Caco-2 (cell line): ENCODE results near the gene RAD51D. TPM values are rescaled to one million over a fixed set of nuclear protein-coding genes. Genes with fewer than 3 reads are reported as not detected.
"Not testable (repeated sequence)": the region's sequence is repeated elsewhere in the genome, so short reads cannot be mapped to it uniquely, and the experiment has no call there.

Experiments used
- BruUV-seq: library from RNA; stranded (reverse); fragments of 400-500 nt; replicated peaks from 2 replicates; lab custom pipeline; 2021; lab: Mats Ljungman, UMichigan
- CTCF ChIA-PET: fragments of 300-600 bp; sonication (Branson Sonifier 250); formaldehyde crosslinking; loops from one replicate; lab custom pipeline; 2022; ENCODE audit warnings: antibody characterized with exemption; lab: Charles Lee
- POLR2A ChIA-PET: fragments of 300-600 bp; sonication (Branson Sonifier 250); formaldehyde crosslinking; loops from one replicate; lab custom pipeline; 2022; ENCODE audit warnings: antibody characterized with exemption; lab: Charles Lee
- DNase-seq, 2 experiments: peaks; one replicate each; pipeline versions ENCODE4 v3.0.0 to v3.0.0-alpha.2; 2020 to 2022
- H3K27me3 ChIP-seq: replicated peaks from 2 replicates; pipeline ENCODE4 v1.6.0; 2011; ENCODE audit warnings: low read length; ENCODE audit not compliant: control insufficient read depth, insufficient read depth
- H3K36me3 ChIP-seq: 2 replicates; pipeline ENCODE4 v1.5.1; 2011; ENCODE audit warnings: low read length; ENCODE audit not compliant: control insufficient read depth, insufficient read depth
- H3K4me1 ChIP-seq: fragments of 250-450 bp; sonication (Bioruptor Pico); 2 replicates; pipeline ENCODE4 v1.5.1; 2020; ENCODE audit warnings: mild to moderate bottlenecking
- H3K4me3 ChIP-seq: 2 replicates; pipeline ENCODE4 v1.5.1; 2011; ENCODE audit warnings: low read depth, mild to moderate bottlenecking, control low read depth, low read length
- H3K9me3 ChIP-seq: fragments of 250-450 bp; sonication (Bioruptor Pico); 2 replicates; pipeline ENCODE4 v1.5.1; 2020; ENCODE audit warnings: mild to moderate bottlenecking, moderate library complexity
- H3K27ac Mint-ChIP-seq: one replicate; pipeline ENCODE4 v1.8.0; 2022; ENCODE audit warnings: mixed read lengths; ENCODE audit not compliant: unreplicated experiment
- H3K27me3 Mint-ChIP-seq: one replicate; pipeline ENCODE4 v1.8.0; 2022; ENCODE audit warnings: mixed read lengths; ENCODE audit not compliant: insufficient read depth, unreplicated experiment
- H3K36me3 Mint-ChIP-seq: one replicate; pipeline ENCODE4 v1.8.0; 2022; ENCODE audit warnings: mild to moderate bottlenecking, mixed read lengths; ENCODE audit not compliant: insufficient read depth, unreplicated experiment
- H3K4me1 Mint-ChIP-seq: one replicate; pipeline ENCODE4 v1.8.0; 2022; ENCODE audit warnings: low read depth, mixed read lengths; ENCODE audit not compliant: unreplicated experiment
- H3K4me3 Mint-ChIP-seq: one replicate; pipeline ENCODE4 v1.8.0; 2022; ENCODE audit warnings: mild to moderate bottlenecking, moderate library complexity, mixed read lengths; ENCODE audit not compliant: unreplicated experiment
- H3K9me3 Mint-ChIP-seq: one replicate; pipeline ENCODE4 v1.8.0; 2022; ENCODE audit warnings: mixed read lengths; ENCODE audit not compliant: unreplicated experiment
- intact Hi-C: fragments of 100-400 bp; cut with micrococcal nuclease; formaldehyde crosslinking; loops from one replicate; pipeline ENCODE4 v1.10.0; 2022; ENCODE audit not compliant: unreplicated experiment
- total RNA-seq: library from RNA; stranded (reverse); gene quantifications from 2 replicates; pipeline ENCODE4 v1.2.3, GENCODE V29; 2022
- TF ChIP-seq, protein P1 (sequence below), 2 experiments: fragments of 200-600 bp in 1 of 2; IDR thresholded peaks; 1 replicate in 1 of 2; 2 replicates in 1 of 2; pipeline versions ENCODE4 v1.5.1 to v1.8.0; 2011 to 2022; ENCODE audit warnings: antibody characterized with exemption in 1 of 2, control low read depth in 1 of 2, inconsistent platforms in 1 of 2, low read depth in 1 of 2, low read length in 1 of 2, mild to moderate bottlenecking in 1 of 2, moderate library complexity in 1 of 2; ENCODE audit not compliant: insufficient read depth in 1 of 2, severe bottlenecking in 1 of 2, unreplicated experiment in 1 of 2

The RAD51D gene
- total RNA-seq, 1 experiment from 2014 or later = 31.8 TPM

DNA sequence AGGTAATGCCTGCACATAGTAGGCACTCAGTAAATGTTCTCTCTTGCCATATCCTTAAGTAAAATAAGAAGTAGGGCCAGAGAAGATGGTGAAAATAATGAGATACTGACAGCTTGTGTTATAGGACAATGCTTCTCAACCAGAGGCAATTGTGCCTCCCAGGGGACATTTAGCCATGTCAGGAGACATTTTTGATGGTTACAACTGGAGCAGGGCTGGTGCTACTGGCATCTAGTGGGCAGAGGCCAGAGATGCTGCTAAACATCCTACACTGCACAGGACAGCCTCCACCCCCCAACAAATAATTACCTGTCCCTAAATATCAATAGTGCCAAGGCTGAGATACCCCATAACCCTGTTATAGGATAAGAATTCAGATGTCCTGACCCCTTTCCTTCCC, 1.7 kb downstream of the RAD51D start:
- no peak for DNase-seq
- no peak overlapping the region for H3K4me3 ChIP-seq
- H3K4me1 ChIP-seq = peaks cover 5% of the 10 kb centered on the region
- intact Hi-C loops = loop anchor here (2.0 to 5.0 kb wide), 3 partner anchors 29 to 575 kb away; partner anchors contain the start of gene LIG3
- TF ChIP-seq, protein P1, sequence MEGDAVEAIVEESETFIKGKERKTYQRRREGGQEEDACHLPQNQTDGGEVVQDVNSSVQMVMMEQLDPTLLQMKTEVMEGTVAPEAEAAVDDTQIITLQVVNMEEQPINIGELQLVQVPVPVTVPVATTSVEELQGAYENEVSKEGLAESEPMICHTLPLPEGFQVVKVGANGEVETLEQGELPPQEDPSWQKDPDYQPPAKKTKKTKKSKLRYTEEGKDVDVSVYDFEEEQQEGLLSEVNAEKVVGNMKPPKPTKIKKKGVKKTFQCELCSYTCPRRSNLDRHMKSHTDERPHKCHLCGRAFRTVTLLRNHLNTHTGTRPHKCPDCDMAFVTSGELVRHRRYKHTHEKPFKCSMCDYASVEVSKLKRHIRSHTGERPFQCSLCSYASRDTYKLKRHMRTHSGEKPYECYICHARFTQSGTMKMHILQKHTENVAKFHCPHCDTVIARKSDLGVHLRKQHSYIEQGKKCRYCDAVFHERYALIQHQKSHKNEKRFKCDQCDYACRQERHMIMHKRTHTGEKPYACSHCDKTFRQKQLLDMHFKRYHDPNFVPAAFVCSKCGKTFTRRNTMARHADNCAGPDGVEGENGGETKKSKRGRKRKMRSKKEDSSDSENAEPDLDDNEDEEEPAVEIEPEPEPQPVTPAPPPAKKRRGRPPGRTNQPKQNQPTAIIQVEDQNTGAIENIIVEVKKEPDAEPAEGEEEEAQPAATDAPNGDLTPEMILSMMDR (IDR thresholded peaks at IDR 0.05; ENCODE audit: insufficient read depth in 1 of 2, low read depth in 1 of 2, low read length in 1 of 2, severe bottlenecking in 1 of 2, unreplicated experiment in 1 of 2) = no peak
- peaks cover 19% of the 10 kb centered on the region for H3K36me3 Mint-ChIP-seq
- BruUV-seq = no TSS peak
- no peaks in the 10 kb centered on the region for H3K27me3 Mint-ChIP-seq
- no peaks in the 10 kb centered on the region for H3K27me3 ChIP-seq
- 0 out of 2 replicates have a peak, but pooled peaks cover 1% of the 10 kb centered on the region for H3K36me3 ChIP-seq
- H3K9me3 Mint-ChIP-seq = no peaks in the 10 kb centered on the region
- ChIA-PET POLR2A (no interaction called here), CTCF (interaction anchor here (2.3 to 2.4 kb wide), 2 partner anchors 28 to 576 kb away, joined by 9 to 12 read pairs; no protein-coding TSS in a partner anchor)
- H3K9me3 ChIP-seq = no peaks in the 10 kb centered on the region
- H3K4me1 Mint-ChIP-seq = no peaks in the 10 kb centered on the region
- H3K27ac Mint-ChIP-seq = no peak overlapping the region
- H3K4me3 Mint-ChIP-seq = peak overlapping the region; percentile 42

DNA sequence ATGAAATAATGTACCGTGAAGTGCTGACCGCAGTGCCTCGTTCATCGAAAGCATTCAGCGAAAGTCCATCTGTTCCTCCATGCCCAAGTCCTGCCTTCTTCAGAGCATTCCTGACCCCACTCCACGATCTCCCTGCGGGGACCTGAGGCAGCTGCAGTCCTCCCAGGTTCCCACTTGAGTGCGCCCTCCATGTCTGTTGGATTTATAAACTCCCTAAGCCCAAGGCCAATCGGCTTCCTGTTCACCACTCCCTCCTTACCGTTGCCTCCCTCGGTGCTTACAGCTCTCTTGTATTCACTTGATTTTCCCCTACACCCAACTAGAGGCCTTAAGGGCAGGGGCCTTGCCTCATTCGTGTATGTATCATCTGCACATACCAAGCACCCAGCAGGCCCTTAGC, 2.8 kb downstream of the RAD51D start:
- BruUV-seq = no TSS peak
- H3K27ac Mint-ChIP-seq = no peak overlapping the region
- CTCF ChIA-PET = interaction anchor here (1.4 kb wide), 1 partner anchor 27 kb away, joined by 3 read pairs; no protein-coding TSS in a partner anchor

DNA sequence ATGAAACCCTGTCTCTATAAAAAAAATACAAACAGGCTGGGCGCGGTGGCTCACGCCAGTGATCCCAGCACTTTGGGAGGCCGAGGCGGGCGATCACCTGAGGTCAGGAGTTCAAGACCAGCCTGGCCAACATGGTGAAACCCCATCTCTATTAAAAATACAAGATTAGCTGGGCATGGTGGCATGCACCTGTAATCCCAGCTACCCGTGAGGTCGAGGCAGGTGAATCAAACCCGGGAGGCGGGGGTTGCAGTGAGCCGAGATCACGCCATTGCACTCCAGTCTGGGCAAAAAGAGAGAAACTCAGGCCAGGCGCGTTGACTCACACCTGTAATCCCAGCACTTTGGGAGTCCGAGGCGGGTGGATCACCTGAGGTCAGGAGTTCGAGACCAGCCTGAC, 8.9 kb downstream of the RAD51D start:
- H3K9me3 ChIP-seq, H3K4me1 ChIP-seq, BruUV-seq, intact Hi-C loops, POLR2A ChIA-PET, CTCF ChIA-PET, DNase-seq, H3K4me1 Mint-ChIP-seq, H3K9me3 Mint-ChIP-seq, H3K36me3 ChIP-seq, H3K27ac Mint-ChIP-seq, H3K27me3 Mint-ChIP-seq, H3K4me3 ChIP-seq, H3K27me3 ChIP-seq, H3K4me3 Mint-ChIP-seq: not testable (repeated sequence)
- H3K36me3 Mint-ChIP-seq = peaks cover 26% of the 10 kb centered on the region

More for the DNA sequence above, 2.8 kb downstream of the RAD51D start:
- peaks cover 5% of the 10 kb centered on the region for H3K4me1 ChIP-seq
- no peaks in the 10 kb centered on the region for H3K9me3 ChIP-seq
- Mint-ChIP-seq H3K9me3 (no peaks in the 10 kb centered on the region), H3K4me1 (no peaks in the 10 kb centered on the region), H3K4me3 (no peak overlapping the region), H3K27me3 (no peaks in the 10 kb centered on the region), H3K36me3 (peaks cover 19% of the 10 kb centered on the region)
- H3K27me3 ChIP-seq = no peaks in the 10 kb centered on the region
- intact Hi-C loops = loop anchor here (5.0 kb wide), 1 partner anchor 135 kb away; the partner anchor contains the start of gene LIG3
- POLR2A ChIA-PET = no interaction called here
- TF ChIP-seq, protein P1 (IDR thresholded peaks at IDR 0.05; ENCODE audit: insufficient read depth in 1 of 2, low read depth in 1 of 2, low read length in 1 of 2, severe bottlenecking in 1 of 2, unreplicated experiment in 1 of 2) = no peak
- H3K36me3 ChIP-seq = 0 out of 2 replicates have a peak, but pooled peaks cover 1% of the 10 kb centered on the region
- H3K4me3 ChIP-seq = no peak overlapping the region
- DNase-seq = no peak
